Measurements from ENCODE around the gene PTPRU.

- TF ChIP-seq, protein P1, sequence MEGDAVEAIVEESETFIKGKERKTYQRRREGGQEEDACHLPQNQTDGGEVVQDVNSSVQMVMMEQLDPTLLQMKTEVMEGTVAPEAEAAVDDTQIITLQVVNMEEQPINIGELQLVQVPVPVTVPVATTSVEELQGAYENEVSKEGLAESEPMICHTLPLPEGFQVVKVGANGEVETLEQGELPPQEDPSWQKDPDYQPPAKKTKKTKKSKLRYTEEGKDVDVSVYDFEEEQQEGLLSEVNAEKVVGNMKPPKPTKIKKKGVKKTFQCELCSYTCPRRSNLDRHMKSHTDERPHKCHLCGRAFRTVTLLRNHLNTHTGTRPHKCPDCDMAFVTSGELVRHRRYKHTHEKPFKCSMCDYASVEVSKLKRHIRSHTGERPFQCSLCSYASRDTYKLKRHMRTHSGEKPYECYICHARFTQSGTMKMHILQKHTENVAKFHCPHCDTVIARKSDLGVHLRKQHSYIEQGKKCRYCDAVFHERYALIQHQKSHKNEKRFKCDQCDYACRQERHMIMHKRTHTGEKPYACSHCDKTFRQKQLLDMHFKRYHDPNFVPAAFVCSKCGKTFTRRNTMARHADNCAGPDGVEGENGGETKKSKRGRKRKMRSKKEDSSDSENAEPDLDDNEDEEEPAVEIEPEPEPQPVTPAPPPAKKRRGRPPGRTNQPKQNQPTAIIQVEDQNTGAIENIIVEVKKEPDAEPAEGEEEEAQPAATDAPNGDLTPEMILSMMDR (IDR thresholded peaks at IDR 0.05), result peak in 1 of 7 experiments; percentile 1
- TF ChIP-seq POLR2A (IDR thresholded peaks at IDR 0.05), result peak; percentile 12 to 38 (median 24)
Measured at GRCh38 chr1:29237129-29237821, 953 bp downstream of the PTPRU start.
